Measurements from ENCODE around the gene THUMPD2.
A peak's percentile ranks its signal among the peaks of the same experiment; 100 is the strongest.

THUMPD2 gene

DNA sequence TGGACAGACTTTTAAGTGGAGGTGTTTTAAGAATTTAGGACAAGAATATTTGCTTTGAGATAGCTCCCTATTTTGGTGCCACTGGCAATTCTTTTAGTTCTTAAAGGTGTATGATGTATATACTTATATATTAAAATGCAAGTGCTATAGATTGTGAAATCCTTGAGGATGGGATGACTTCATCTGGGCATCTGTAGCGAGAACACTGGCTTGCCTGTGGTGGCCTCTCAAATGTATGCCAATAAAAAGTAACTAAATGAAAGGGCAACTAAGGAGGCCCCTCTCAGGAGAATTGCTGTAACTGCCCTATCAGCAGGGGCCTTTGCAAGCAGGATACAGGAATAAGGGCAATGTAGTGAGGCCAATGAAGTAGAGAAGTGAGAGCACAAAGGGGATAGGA is 2.6 kb upstream of the THUMPD2 start:
- Mint-ChIP-seq H3K4me1 (peaks cover 31% of the 10 kb centered on the region), H3K27ac (ENCODE audit: low read depth) (no peak overlapping the region), H3K27me3 (peaks cover 10% of the 10 kb centered on the region), H3K9me3 (no peaks in the 10 kb centered on the region), H3K4me3 (no peak overlapping the region), H3K36me3 (ENCODE audit: insufficient read depth) (peaks cover 3% of the 10 kb centered on the region)
- ATAC-seq (replicated peaks; ENCODE audit: extremely low read depth, poor library complexity, severe bottlenecking) (no peak), DNase-seq (ENCODE audit: low spot score in 2 of 2) (no peak)

DNA sequence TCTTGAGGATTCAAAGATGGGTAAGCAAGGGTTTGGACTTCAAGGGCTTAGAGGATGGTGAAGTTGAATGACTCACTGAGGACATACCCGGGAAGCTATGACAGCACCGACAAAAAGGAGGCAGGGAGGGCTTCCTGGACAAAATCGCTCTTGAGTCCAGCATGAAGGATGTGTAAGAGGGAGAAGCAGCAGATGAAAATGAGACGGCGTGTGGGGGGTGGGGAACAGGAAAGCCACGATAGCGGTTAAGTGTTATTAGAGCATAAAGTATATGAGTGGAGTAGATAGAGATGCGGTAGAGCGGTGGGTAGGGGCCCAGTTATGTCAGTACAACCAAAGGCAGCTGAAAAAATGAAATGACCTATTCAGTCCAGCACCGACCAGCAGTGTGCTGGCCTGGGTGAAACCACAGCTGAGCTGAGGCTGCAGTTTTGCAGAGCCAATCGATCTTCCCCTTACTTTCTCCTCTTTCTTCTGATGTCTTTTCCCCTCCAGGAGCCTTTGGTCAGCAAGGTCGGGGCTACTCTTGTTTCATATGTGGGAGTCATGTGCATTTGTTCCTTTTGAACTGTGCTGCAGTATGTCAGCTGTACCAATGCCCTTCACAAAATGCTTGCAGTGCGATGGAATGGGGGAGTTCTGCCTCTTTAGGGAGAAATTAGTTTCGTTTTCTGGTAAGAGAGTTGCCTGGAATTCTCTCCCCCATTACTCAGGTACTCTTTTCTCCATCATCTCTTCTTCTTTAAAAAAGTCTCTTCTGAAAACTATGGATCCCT is 2.0 kb upstream of the THUMPD2 start:
- Mint-ChIP-seq H3K27me3 (peaks cover 10% of the 10 kb centered on the region), H3K27ac (ENCODE audit: low read depth) (no peak overlapping the region), H3K9me3 (no peaks in the 10 kb centered on the region), H3K36me3 (ENCODE audit: insufficient read depth) (peaks cover 3% of the 10 kb centered on the region), H3K4me3 (peak overlapping the region; percentile 96), H3K4me1 (peaks cover 31% of the 10 kb centered on the region)
- ATAC-seq (replicated peaks; ENCODE audit: extremely low read depth, poor library complexity, severe bottlenecking) (no peak), DNase-seq (ENCODE audit: low spot score in 2 of 2) (no peak)

DNA sequence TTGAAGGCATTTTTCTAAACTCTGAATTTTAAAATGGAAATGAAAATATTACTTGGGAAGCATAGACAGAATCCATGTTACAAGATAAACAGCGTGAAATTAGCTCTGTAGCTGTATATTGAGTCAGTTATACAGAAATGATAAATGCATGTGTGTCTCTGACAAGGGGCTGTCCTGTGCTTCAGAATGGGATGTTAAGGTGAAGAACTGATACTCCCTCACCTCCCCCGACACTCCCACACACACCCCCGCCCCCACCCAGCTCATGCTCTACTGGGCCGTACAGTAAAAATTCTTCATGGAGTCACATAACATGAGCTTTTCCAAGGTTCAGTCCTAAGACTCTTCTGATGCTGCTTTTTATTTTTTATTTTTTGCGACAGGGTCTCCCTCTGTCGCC is 869 bp upstream of the THUMPD2 start:
- no peaks in the 10 kb centered on the region for H3K9me3 Mint-ChIP-seq
- H3K4me3 Mint-ChIP-seq: peak overlapping the region; percentile 96
- peaks cover 35% of the 10 kb centered on the region for H3K4me1 Mint-ChIP-seq
- H3K27me3 Mint-ChIP-seq: no peaks in the 10 kb centered on the region
- H3K27ac Mint-ChIP-seq (ENCODE audit: low read depth): peak overlapping the region; percentile 96
- no peak for ATAC-seq (replicated peaks; ENCODE audit: extremely low read depth, poor library complexity, severe bottlenecking)
- peaks cover 3% of the 10 kb centered on the region for H3K36me3 Mint-ChIP-seq (ENCODE audit: insufficient read depth)
- DNase-seq (ENCODE audit: low spot score in 2 of 2): no peak

DNA sequence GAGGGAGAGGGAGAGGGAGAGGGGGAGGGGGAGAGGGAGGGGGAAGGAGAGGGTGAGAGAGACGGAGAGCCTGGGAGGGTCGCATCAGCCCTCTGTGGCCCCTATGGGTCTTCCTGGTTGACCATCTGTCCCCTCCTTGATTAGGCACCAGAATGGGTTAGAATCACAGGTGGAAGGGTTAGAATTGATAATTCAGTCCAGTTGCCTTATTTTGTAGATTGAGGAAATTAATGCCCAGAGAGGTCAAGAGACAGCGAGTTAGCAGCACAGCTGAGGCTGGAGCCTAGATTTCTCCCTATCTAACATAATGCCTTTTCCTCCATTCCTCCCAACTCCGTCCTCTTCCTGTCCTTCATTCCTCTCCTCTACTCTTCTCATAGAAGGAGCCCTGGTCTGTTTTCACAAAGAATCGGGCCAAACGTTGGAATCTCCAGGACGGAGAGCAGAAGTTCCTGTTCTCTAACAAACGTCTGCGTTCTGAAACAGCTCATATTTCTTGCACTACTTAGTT is 338 bp upstream of the THUMPD2 start:
- DNase-seq (ENCODE audit: low spot score in 2 of 2) (no peak), ATAC-seq (replicated peaks; ENCODE audit: extremely low read depth, poor library complexity, severe bottlenecking) (no peak)
- Mint-ChIP-seq H3K36me3 (ENCODE audit: insufficient read depth) (peaks cover 3% of the 10 kb centered on the region), H3K27me3 (no peaks in the 10 kb centered on the region), H3K27ac (ENCODE audit: low read depth) (peak overlapping the region; percentile 96), H3K4me1 (peaks cover 38% of the 10 kb centered on the region), H3K4me3 (peak overlapping the region; percentile 96), H3K9me3 (no peaks in the 10 kb centered on the region)

DNA sequence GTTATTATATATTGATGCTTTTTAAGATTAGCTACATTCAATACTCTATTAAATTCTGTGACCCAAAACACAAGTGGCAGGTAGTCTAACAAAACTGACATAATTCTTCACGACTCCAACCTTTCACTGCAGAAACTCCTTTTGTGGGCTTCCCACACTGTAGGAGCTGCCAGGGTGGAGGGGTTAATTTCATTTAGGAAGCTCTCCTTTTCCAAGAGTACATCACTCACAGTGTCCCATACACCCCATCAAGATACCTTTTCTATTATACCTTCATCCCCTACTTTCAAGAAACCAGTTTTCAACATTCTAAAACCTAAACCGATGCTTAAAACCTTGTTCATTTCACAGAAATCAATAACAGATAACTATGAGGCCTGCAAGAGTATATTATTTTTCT is 825 bp downstream of the THUMPD2 start:
- Mint-ChIP-seq H3K4me3 (peak overlapping the region; percentile 96), H3K27me3 (no peaks in the 10 kb centered on the region), H3K9me3 (no peaks in the 10 kb centered on the region), H3K4me1 (peaks cover 44% of the 10 kb centered on the region), H3K36me3 (ENCODE audit: insufficient read depth) (peaks cover 3% of the 10 kb centered on the region), H3K27ac (ENCODE audit: low read depth) (peak overlapping the region; percentile 96)
- no peak for DNase-seq (ENCODE audit: low spot score in 2 of 2)
- no peak for ATAC-seq (replicated peaks; ENCODE audit: extremely low read depth, poor library complexity, severe bottlenecking)

DNA sequence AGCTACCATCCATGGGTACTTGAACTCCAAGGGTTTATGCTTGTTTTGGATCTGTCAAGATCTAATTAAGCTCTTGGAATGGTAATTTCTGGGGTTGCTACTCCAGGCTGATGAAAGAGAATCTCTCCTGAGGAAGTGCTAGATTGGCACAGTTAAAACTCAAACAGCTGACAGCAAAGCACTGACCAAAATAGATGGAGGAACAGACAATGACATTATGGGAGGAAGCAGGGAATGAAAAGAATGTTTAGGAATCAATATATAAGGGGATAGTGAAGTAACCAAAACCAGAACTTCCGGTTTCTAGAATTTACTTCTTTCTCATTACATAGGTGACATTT is 6.3 kb downstream of the THUMPD2 start:
- no peak overlapping the region for H3K4me3 Mint-ChIP-seq
- peaks cover 34% of the 10 kb centered on the region for H3K4me1 Mint-ChIP-seq
- peaks cover 7% of the 10 kb centered on the region for H3K36me3 Mint-ChIP-seq (ENCODE audit: insufficient read depth)
- H3K27me3 Mint-ChIP-seq: no peaks in the 10 kb centered on the region
- ATAC-seq (replicated peaks; ENCODE audit: extremely low read depth, poor library complexity, severe bottlenecking) (no peak), DNase-seq (ENCODE audit: low spot score in 2 of 2) (no peak)
- H3K27ac Mint-ChIP-seq (ENCODE audit: low read depth): peak overlapping the region; percentile 22
- H3K9me3 Mint-ChIP-seq: no peaks in the 10 kb centered on the region

DNA sequence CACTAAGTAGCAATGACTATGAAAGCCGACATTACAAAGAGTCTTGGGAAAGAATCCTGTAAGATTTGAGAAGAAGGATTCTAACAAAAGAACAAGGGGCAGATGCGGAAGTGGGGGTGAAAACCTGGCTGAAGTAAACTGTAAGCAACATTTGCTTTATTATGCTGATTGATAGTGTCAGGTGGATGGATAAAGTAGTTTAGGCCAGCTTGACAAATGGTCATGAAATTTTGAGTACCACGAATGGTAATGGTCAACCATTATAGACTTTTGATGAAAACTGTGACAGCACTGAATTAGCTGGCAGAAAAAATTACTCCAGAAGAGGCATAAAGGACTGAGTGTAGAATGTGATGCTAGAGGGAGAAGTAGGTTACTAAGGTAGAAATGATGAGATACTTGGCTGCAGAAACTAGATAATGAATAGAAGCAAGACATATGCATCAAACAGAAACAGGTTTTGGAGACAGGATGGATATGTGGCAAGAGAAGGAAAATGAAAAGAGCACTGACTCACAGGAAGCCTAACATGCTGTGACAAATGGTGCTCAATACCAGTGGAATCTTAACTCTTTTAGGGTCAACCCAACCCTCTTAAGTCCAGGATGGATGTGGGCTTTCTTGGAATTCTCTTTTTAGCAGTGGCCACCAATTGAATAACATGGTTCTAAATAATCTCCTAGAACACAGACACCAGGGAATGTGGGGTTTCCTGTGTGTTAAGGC is 6.8 kb downstream of the THUMPD2 start:
- peak overlapping the region; percentile 22 for H3K27ac Mint-ChIP-seq (ENCODE audit: low read depth)
- ATAC-seq (replicated peaks; ENCODE audit: extremely low read depth, poor library complexity, severe bottlenecking): no peak
- no peak overlapping the region for H3K4me3 Mint-ChIP-seq
- H3K27me3 Mint-ChIP-seq: no peaks in the 10 kb centered on the region
- DNase-seq (ENCODE audit: low spot score in 2 of 2): no peak
- H3K36me3 Mint-ChIP-seq (ENCODE audit: insufficient read depth): peaks cover 7% of the 10 kb centered on the region
- peaks cover 29% of the 10 kb centered on the region for H3K4me1 Mint-ChIP-seq
- H3K9me3 Mint-ChIP-seq: no peaks in the 10 kb centered on the region

DNA sequence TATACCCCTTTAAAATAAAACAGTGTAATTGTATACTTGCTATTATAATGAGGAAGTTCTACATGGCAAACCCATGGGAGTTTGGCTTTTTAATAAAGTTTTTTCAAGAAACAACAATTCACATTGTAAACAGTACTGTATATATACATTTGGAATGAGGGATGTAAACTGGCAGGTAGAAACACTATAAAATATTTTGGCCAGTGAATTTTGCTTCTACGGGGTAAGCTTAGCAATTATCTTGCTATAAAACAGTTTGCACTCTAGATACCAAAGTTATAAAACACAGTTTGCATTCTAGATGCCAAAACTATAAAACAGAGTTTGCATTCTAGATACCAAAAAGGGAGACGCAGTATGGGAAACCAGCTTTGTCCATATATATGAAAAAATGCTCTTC is 16.6 kb downstream of the THUMPD2 start:
- ATAC-seq (replicated peaks; ENCODE audit: extremely low read depth, poor library complexity, severe bottlenecking) (no peak), DNase-seq (ENCODE audit: low spot score in 2 of 2) (no peak)
- Mint-ChIP-seq H3K4me1 (peaks cover 12% of the 10 kb centered on the region), H3K36me3 (ENCODE audit: insufficient read depth) (peaks cover 29% of the 10 kb centered on the region), H3K4me3 (no peak overlapping the region), H3K9me3 (no peaks in the 10 kb centered on the region), H3K27me3 (no peaks in the 10 kb centered on the region), H3K27ac (ENCODE audit: low read depth) (no peak overlapping the region)

DNA sequence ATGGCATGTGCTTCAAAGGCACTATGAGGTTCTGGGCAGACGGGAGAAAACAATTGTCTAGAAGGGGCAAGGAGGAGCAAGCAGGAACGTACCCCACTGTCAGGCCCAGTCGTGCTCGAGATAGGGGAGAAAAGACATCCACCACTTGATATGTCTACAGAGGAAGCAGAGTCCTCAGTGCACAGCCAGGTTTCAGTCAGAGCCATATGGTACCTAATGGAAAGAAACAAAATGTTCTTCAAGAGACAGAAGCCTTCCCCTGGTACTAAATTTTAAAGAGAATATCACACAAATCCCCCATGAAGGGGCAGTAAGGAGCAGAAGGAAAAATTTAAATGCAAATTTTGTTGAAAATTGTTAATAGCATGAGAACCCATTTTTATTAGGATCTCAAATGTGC is 21.9 kb downstream of the THUMPD2 start:
- Mint-ChIP-seq H3K36me3 (ENCODE audit: insufficient read depth) (peaks cover 33% of the 10 kb centered on the region), H3K27ac (ENCODE audit: low read depth) (no peak overlapping the region), H3K4me3 (no peak overlapping the region), H3K27me3 (no peaks in the 10 kb centered on the region), H3K4me1 (peaks cover 6% of the 10 kb centered on the region), H3K9me3 (no peaks in the 10 kb centered on the region)
- no peak for ATAC-seq (replicated peaks; ENCODE audit: extremely low read depth, poor library complexity, severe bottlenecking)
- no peak for DNase-seq (ENCODE audit: low spot score in 2 of 2)

DNA sequence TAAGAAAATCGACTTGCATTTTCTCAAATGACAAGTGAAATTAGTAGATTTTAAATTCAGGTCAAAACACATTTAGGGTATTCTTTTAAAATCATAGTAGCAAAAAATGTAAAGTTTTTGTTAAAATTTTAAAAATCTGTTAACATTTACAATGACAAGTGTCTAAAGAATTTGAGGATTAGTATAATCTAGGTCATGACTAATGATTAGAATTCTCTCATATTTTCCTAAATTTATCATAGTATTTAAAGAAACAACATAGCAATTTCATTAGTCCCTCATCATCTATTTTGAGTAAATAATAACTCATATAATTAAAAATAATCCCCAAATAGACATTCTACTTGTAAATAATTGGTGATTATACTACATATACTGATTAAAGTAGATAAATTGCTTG is 23.6 kb downstream of the THUMPD2 start:
- no peak for DNase-seq (ENCODE audit: low spot score in 2 of 2)
- Mint-ChIP-seq H3K36me3 (ENCODE audit: insufficient read depth) (peaks cover 31% of the 10 kb centered on the region), H3K27ac (ENCODE audit: low read depth) (no peak overlapping the region), H3K4me1 (peaks cover 6% of the 10 kb centered on the region), H3K9me3 (no peaks in the 10 kb centered on the region), H3K27me3 (no peaks in the 10 kb centered on the region), H3K4me3 (no peak overlapping the region)
- ATAC-seq (replicated peaks; ENCODE audit: extremely low read depth, poor library complexity, severe bottlenecking): no peak

DNA sequence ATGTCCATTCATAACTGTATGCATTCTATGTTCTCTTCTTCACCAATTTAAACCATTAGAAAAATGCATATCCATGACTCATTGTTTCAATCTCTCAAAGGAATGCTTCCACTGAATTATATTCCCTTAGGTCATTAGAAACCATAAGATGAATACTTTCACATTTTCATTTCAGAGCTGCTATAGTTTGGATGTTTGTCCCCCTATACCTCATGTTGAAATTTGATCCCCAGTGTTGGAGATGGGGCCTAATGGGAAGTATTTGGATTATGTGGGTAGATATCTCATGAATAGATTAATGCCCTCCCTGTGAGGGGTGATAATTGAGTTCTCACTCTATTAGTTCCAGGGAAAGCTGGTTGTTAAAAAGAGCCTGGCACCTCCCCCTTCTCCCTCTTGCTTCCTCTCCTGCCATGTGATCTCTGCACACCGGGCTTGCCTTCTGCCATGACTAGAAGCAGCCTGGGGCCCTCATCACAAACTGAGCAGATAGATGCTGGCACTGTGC is 35.7 kb downstream of the THUMPD2 start:
- H3K36me3 Mint-ChIP-seq (ENCODE audit: insufficient read depth): peaks cover 16% of the 10 kb centered on the region
- ATAC-seq (replicated peaks; ENCODE audit: extremely low read depth, poor library complexity, severe bottlenecking) (no peak), DNase-seq (ENCODE audit: low spot score in 2 of 2) (no peak)
- H3K27me3 Mint-ChIP-seq: no peaks in the 10 kb centered on the region
- no peak overlapping the region for H3K4me3 Mint-ChIP-seq
- H3K27ac Mint-ChIP-seq (ENCODE audit: low read depth): no peak overlapping the region
- H3K9me3 Mint-ChIP-seq: no peaks in the 10 kb centered on the region
- H3K4me1 Mint-ChIP-seq: no peaks in the 10 kb centered on the region

DNA sequence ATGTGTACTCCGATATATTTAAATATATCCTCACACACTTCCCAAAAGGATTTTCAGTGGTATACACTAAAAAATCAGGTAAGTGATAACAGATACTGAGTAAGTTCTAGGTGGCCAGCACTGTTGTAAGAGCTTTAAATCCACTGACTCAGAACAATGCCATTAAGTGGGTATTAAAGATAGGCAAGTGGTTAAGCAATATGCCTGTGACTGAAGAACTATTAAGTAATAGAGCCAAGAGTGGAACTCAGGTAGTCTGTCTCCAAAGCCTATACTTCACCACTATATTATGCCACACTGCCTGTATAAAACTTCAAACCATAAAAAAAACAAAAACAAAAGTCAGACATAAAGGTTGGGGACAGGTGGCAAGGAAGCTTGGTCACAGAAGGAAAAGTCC is 37.2 kb downstream of the THUMPD2 start:
- H3K27ac Mint-ChIP-seq (ENCODE audit: low read depth): no peak overlapping the region
- no peaks in the 10 kb centered on the region for H3K4me1 Mint-ChIP-seq
- ATAC-seq (replicated peaks; ENCODE audit: extremely low read depth, poor library complexity, severe bottlenecking) (no peak), DNase-seq (ENCODE audit: low spot score in 2 of 2) (no peak)
- H3K9me3 Mint-ChIP-seq: no peaks in the 10 kb centered on the region
- H3K4me3 Mint-ChIP-seq: no peak overlapping the region
- peaks cover 23% of the 10 kb centered on the region for H3K36me3 Mint-ChIP-seq (ENCODE audit: insufficient read depth)
- no peaks in the 10 kb centered on the region for H3K27me3 Mint-ChIP-seq

DNA sequence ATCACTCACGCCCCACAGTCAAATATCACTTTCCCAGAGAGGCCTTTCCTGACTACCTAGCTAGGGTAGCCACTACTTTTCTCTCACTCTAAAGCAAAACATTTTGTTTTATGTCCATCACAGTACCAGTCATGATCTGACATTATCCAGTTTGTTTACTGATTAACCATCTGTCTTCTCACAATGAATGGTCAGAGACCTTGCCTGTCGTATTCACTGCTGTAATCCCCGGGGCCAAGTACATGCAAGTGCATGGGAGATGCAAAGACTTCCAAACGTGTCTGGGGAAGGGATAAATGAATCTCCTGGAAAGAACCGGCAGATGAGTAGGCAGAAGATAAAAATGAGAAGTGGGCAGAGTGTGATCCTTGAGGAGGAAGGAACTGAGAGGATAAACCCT is 39.7 kb downstream of the THUMPD2 start:
- H3K27ac Mint-ChIP-seq (ENCODE audit: low read depth): no peak overlapping the region
- no peaks in the 10 kb centered on the region for H3K9me3 Mint-ChIP-seq
- H3K4me3 Mint-ChIP-seq: no peak overlapping the region
- DNase-seq (ENCODE audit: low spot score in 2 of 2): no peak
- H3K4me1 Mint-ChIP-seq: peaks cover 5% of the 10 kb centered on the region
- peaks cover 33% of the 10 kb centered on the region for H3K36me3 Mint-ChIP-seq (ENCODE audit: insufficient read depth)
- H3K27me3 Mint-ChIP-seq: no peaks in the 10 kb centered on the region
- ATAC-seq (replicated peaks; ENCODE audit: extremely low read depth, poor library complexity, severe bottlenecking): no peak

Data from central memory CD8-positive, alpha-beta T cell (primary cell).